Astrocyte of the cerebellum (primary cell): ENCODE measurements around the gene FDXACB1.
A peak's percentile ranks its signal among the peaks of the same experiment; 100 is the strongest.

Experiments used
- DNase-seq: peaks from one replicate; pipeline ENCODE4 v3.0.0-alpha.2; 2011; ENCODE audit warnings: low read depth
- H3K4me3 ChIP-seq: 2 replicates; pipeline ENCODE4 v1.5.1; 2011; ENCODE audit warnings: mild to moderate bottlenecking, low read depth, low read length, moderate library complexity
- in situ Hi-C: cut with HindIII; loops from 2 replicates; pipeline ENCODE4 v1.10.0; 2017; ENCODE audit warnings: low sequenced_read_pairs
- TF ChIP-seq, protein P1 (sequence below): IDR thresholded peaks from 2 replicates; pipeline ENCODE4 v1.5.1; 2012; ENCODE audit warnings: low read length, low read depth, moderate library complexity, mild to moderate bottlenecking; ENCODE audit errors: missing control alignments

The FDXACB1 gene, protein sequence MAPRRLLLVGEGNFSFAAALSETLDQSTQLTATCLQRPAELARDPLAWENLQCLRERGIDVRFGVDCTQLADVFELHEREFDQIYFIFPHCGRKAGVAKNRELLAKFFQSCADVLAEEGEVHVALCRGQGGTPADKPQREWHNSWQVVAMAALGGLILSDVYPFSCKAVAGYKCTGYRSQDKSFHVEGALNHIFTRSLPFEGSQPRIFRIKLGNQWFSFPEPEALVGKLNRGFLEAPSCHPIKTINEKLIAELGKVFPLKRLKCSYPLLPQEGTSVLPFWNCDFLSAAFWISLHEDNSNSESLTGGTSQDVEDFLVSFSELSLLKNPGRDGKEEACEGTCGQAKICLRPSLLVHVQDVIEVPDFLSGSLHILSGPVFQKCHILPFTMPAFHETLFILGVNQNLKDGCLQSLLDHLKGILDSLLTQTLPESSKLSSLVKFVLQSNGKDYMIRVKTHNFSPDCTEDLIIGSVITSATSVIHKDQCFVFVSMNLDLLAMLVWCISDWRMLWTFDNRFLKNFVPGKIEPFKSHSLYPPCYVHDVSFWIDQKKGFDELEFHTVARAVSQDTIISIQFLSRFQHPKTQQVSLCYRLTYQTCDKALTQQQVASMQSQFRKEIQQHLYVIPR

DNA sequence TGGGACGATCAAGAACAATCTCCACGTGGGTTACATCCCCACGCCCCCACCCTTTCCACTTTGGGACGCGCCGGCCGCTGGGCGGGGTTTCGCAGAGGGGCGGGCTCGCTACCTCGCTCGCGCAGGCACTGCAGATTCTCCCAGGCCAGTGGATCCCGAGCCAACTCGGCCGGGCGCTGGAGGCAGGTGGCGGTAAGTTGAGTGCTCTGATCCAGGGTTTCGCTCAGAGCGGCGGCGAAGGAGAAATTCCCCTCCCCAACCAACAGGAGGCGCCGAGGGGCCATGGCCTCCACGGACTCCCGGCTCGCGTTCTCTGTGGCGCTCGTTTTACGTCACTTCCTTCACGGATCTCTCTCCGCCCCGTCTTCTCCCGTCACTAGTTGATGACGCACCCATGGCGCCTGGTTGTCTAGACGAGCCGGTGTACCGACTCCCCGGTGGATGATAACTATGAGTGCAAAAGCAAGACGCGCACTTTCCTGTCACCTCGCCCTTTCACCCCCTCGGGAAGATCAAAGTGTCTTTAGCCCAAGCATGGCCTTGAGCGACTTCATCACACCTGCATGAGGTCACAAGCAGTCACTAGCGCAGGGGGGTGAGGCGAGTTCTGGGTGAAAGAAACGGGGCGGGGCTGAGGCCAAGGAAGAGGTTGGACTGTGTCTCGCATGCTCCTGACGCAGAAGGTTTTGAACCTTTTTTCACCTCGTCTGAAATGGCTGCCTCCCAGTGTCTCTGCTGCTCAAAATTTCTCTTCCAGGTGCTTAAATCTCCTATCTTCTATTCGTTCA, at the start of gene FDXACB1, which contains the start of gene CFAP68:
Gene FDXACB1, minus strand, starts transcription at position 317 of the 788 bp plus-strand sequence. Its CDS starts 33 bp downstream, at position 284.
Gene CFAP68, plus strand, starts transcription at position 693 of the 788 bp plus-strand sequence. Its CDS starts 20 bp downstream, at position 713.
- TF ChIP-seq, protein P1, sequence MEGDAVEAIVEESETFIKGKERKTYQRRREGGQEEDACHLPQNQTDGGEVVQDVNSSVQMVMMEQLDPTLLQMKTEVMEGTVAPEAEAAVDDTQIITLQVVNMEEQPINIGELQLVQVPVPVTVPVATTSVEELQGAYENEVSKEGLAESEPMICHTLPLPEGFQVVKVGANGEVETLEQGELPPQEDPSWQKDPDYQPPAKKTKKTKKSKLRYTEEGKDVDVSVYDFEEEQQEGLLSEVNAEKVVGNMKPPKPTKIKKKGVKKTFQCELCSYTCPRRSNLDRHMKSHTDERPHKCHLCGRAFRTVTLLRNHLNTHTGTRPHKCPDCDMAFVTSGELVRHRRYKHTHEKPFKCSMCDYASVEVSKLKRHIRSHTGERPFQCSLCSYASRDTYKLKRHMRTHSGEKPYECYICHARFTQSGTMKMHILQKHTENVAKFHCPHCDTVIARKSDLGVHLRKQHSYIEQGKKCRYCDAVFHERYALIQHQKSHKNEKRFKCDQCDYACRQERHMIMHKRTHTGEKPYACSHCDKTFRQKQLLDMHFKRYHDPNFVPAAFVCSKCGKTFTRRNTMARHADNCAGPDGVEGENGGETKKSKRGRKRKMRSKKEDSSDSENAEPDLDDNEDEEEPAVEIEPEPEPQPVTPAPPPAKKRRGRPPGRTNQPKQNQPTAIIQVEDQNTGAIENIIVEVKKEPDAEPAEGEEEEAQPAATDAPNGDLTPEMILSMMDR = peak; percentile 90
- in situ Hi-C loops = no loop called here
- H3K4me3 ChIP-seq = peak within 1 kb of the TSS; percentile 70
- DNase-seq = peak; percentile 96

DNA sequence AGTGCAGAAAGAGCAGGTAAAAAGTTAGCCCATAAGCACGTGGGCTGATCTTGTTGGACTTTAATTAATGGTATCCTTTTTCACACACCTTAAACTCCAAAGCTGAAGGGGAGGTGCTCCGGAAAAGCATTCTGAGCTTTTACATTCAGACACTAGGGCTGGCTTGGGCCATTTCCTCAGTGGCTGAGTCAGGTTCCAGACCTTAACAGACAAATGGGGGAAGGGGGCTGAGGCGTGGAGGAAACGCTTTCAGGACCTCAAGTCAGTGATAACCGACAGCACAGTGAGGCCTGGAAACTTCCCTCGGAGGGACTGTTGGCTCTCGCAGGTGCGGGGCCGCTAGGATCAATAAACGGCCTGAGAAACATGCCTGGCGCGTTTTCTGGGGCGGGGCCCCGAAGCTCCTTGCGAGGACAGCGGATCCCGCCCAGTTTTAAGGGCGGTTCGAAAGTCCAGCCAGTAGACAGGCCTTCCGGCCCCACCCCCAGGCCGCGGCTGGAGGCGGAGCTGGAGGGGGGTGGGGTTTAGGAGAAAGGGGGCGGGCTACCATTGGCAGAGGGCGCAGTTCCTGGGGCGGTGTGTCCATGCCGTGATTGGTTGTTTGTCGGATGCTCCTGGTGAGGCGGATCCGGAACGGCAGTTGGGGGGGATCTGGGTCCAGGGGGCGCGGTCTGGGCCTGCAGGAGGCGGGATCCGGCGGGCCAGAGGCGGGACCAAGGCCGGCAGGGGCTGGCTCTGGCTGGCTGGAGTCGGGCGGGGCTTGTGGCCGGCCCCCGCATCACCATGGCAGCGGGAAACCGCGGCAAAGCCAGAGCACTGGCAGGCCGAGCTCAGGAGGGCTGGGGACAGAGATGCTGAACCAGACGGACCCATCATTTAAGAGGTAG, 47.8 kb upstream of the FDXACB1 start:
- in situ Hi-C loops = no loop called here
- peak; percentile 92 for DNase-seq

GRCh38 chr11:111925953-111926352, 47.0 kb upstream of the FDXACB1 start:
- no peak for DNase-seq
- TF ChIP-seq, protein P1 = no peak
- in situ Hi-C loops = no loop called here
- H3K4me3 ChIP-seq = no peak overlapping the region

More for the DNA sequence above, 47.8 kb upstream of the FDXACB1 start:
- H3K4me3 ChIP-seq = peak overlapping the region; percentile 39
- TF ChIP-seq, protein P1 = no peak

GRCh38 chr11:111923951-111924350, 45.0 kb upstream of the FDXACB1 start:
- in situ Hi-C loops = no loop called here
- no peak overlapping the region for H3K4me3 ChIP-seq
- TF ChIP-seq, protein P1 = no peak
- no peak for DNase-seq

DNA sequence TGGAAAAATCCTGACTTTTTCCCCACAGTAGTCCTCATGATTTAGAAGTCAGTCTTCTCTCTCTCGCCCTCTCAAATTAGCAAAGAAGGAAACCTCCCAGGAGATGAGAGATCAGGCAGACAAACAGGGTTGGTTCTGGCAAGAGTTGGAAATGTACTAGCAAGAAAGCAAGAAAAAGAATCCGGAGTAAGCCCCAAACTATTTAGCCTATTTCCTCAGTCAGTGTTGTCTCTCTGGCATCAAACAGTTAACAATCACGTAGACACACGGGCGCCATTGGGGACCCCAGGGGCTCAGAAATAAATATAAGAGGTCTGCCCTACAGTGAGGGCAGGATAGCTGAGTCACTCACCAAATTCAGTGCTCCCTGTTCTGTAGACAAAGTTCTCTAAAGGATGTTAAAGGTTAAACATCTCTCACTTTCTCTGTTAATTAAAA, 44.4 kb upstream of the FDXACB1 start:
- no peak for DNase-seq
- TF ChIP-seq, protein P1 = no peak
- H3K4me3 ChIP-seq = no peak overlapping the region
- in situ Hi-C loops = no loop called here

GRCh38 chr11:111922803-111923202, 43.8 kb upstream of the FDXACB1 start:
- TF ChIP-seq, protein P1 = no peak
- peak; percentile 73 for DNase-seq
- no peak overlapping the region for H3K4me3 ChIP-seq
- in situ Hi-C loops = no loop called here
